Stimulated activated CD4-positive, alpha-beta T cell treated with anti-CD3 and anti-CD28 coated beads, Interleukin-2, amount 100 ng/mL, for 48 hours (primary cell): Measurements from ENCODE around the gene GNG3.
A peak's percentile ranks its signal among the peaks of the same experiment; 100 is the strongest.
"Not testable (repeated sequence)": the region's sequence is repeated elsewhere in the genome, so short reads cannot be mapped to it uniquely, and the experiment has no call there.

Source experiments
- DNase-seq, 2 donors: peaks; one replicate each; pipeline ENCODE4 v3.0.0-alpha.2; 2020

The GNG3 gene

DNA sequence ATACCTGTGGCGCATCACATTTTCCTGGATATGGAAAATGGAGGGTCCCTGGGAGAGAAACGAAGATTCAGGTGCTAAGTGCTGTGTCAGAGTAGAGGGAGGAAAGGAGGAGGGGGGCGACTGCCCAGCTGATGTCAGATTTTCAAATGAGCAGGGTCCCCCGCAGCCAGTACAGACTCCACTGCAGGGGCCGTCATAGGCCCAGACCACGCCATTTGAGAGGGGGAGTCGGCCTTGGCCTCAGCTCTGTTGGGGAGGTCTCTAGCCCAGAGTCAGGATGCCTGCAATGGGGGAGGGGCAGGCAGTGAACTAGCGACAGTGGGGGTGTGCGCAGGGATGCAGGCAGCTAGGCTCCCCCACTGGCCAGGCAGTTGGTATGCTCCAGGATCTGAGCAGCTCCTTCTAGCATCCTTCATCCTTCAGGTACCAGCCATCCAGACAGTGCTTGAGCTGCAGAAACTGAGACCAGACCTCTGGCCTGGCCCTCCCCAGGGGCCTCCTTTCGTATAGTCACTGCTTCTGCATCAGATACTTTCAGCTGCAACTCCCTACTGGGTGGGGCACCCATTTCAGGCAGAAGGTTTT is at the start of gene GNG3, which contains the start of gene BSCL2:
TSS of gene GNG3 (plus strand) at position 400 of the 585 bp plus-strand sequence. CDS start 620 bp downstream, outside the sequence.
TSS of gene BSCL2 (minus strand) at position 148 of the 585 bp plus-strand sequence. CDS start 229 bp downstream, outside the sequence.
- DNase-seq = no peak

DNA sequence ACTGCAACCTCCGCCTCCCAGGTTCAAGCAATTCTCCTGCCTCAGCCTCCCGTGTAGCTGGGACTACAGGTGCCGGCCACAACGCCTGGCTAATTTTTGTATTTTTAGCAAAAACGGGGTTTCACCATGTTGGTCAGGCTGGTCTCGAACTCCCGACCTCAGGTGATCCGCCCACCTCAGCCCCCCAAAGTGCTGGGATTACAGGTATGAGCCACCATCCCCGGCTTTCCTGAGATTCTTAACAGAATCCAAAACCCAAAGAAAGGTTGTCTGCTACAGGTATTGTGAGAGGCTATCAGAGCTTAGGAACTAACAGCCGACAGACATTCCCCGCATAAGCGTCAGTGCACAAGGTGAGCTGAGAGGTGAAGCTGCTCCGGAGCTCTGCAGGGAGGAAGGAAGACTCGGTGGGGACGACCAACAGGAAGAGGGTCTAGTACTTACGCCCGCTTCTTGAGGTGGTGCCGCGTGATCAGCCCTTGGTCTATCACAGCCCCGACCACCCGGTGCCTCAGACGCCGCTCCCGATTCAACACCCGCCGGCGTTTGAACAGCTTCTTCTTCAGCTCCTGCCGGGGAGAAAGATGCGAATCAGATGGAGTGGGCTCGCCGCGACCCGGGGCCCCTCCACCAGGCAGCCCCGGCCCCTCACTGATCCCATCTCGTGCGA is 42.9 kb upstream of the GNG3 start:
- DNase-seq = peak in 1 of 2 donors; percentile 48

DNA sequence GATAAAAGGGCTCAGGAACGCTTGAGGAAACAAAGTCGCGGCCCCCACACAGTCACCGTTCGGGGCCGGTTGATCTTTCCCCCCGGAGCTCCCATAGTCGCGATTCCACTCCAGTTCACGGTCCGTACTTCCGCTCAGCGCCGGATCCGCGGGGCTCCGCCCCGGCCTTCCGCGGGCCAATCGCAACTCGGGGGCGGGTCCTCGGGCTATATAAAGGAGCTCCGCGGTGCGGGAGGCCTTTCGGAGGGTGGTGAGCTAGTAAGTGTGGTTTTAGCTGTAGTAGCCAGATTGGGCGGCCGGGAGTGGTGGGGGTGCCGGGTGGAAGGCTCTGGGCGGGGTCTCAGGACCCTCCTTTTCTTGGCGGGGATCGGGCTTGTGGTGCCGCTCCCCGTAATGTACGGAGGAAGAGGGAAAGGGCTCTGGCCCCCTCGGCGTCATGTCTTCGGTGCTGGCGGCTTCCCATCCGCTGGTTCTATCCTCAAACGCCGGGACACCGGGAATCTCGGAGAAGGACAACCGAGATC is 42.3 kb upstream of the GNG3 start, which contains the start of the genes C11orf98 and CSKMT:
TSS of gene C11orf98 (minus strand) at position 136 of the 524 bp plus-strand sequence. CDS start at position 95, 41 bp downstream.
TSS of gene CSKMT (plus strand) at position 238 of the 524 bp plus-strand sequence. CDS start 568 bp downstream, outside the sequence.
- DNase-seq = peak; percentile 95 to 97

DNA sequence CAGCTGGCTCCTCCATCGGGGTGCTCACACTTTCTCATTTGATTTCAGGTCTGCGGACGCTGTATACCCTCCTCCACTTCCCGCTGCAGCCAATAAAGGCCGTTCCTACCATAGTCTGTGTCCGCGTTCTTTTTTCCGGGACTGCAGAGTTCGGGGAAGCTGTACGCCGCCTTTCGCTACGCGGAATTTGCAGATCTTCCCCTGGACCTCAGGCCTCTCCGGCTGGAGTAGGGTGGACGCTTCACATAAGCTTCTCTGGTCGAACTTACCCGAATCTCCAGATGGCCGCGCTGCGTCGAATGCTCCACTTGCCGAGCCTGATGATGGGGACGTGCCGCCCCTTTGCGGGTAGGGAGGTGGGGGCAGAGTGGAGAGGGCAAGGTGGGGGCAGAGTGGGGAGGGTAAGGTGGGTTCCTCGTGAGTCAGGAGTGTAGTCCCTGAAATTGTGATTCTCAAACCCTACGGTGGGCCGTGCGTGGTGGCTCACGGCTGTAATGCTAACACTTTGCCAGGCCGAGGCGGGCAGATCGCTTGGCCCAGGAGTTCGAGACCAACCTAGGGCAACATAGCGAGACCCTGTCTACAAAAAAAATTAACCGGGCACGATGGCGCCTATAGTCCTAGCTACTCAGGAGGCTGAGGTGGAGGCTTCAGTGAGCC is 41.7 kb upstream of the GNG3 start:
- DNase-seq = no peak

DNA sequence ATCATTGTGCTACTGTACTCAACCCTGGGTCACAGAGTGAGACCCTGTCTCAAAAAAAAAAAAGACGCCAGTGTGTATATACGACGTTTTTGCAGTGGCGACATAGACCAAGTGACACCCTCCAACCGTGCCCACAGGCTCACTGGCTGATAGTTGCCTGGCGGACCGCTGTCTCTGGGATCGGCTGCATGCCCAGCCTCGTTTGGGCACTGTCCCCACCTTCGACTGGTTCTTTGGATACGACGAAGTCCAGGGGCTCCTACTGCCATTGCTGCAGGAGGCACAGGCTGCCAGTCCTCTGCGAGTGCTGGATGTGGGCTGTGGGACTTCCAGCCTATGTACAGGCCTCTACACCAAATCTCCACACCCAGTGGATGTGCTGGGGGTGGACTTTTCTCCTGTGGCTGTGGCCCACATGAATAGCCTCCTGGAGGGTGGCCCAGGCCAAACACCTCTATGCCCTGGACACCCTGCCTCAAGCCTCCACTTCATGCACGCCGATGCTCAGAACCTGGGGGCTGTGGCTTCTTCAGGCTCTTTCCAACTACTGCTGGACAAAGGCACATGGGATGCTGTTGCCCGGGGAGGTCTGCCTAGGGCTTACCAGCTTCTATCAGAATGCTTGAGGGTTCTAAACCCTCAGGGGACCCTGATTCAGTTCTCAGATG is 41.1 kb upstream of the GNG3 start:
- no peak for DNase-seq

DNA sequence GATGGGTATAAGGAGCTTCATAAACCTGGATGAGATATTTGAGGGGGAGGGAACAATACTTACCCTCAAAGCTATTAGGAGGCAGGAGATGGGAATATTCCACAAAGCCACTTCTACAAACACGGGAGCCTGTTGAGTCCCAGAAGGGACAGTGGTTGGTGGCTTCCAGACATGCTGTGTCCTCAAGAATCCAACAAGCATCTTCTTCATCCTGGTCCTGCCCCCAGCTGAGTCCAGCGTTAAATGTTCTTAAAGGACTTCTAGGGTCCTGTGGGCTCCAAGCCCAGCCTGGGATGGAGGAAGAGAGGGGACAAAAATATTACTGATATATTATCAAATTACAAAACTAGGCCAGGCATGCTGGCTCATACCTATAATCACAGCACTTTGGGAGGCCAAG is 40.0 kb upstream of the GNG3 start:
- DNase-seq = no peak

DNA sequence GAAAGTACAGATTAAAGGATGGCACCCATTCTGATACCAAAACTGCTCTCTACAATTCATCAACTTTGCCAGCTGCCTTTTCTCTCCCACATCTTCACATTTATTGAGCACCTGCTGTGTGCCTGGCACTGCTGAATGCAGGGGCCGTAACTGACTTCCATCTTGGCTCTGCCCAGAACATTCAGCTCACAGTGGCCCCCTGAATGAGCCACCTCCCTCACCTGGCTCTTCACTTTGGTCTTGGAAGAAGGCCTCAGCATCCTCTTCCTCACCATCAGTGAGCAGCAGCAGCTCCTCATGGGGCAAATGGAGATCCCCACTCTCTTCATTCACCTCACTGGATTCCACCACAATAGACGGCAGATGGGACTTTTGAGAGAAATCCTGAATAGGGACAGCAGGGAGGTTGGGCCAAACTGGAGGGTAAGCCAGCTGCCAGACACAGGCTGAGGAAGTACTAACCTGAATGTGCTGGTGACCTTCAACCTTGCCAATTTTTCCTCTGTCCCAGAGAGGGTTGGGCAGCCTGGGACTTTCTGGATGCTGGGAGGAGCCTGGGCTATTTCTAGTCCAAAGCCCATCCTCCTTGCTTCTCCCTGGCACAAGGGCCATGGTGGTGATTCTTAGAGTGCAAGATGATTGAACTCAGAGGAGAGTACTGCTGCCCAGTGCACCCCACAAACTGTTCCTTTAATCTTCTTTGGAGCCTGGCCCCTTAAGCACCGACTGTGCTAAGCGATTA is 37.9 kb upstream of the GNG3 start:
- DNase-seq = no peak

DNA sequence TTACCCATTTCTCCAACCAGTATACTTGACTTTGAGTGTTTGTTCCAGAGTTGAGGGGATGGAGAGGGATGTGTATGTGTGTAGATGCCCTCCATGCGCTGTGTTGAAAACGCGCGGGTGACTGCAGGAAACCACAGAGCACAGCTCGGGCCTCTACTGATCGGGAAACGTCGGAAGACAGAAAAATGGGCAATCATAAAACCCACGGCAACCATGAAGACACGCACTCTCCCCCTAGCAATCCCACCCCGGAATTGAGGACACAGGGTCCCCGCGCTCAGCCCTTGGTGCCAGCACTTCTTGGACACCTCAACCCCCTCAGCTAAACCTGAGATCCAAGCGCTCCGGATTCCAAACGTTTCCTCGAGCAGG is 36.3 kb upstream of the GNG3 start:
- DNase-seq = no peak

DNA sequence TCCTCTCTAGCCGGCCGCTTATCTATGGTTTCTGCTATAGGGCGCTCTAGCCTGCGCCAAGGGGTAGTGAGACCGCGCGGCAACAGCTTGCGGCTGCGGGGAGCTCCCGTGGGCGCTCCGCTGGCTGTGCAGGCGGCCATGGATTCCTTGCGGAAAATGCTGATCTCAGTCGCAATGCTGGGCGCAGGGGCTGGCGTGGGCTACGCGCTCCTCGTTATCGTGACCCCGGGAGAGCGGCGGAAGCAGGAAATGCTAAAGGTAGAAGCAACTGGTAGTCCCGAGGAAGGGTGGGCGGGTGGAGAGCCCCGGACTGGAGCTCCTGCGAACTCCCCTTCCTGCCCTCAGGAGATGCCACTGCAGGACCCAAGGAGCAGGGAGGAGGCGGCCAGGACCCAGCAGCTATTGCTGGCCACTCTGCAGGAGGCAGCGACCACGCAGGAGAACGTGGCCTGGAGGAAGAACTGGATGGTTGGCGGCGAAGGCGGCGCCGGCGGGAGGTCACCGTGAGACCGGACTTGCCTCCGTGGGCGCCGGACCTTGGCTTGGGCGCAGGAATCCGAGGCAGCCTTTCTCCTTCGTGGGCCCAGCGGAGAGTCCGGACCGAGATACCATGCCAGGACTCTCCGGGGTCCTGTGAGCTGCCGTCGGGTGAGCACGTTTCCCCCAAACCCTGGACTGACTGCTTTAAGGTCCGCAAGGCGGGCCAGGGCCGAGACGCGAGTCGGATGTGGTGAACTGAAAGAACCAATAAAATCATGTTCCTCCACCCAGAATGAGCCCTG is 35.7 kb upstream of the GNG3 start, which contains the start of the genes LBHD1 and UQCC3:
TSS of gene LBHD1 (minus strand) at position 660 of the 782 bp plus-strand sequence. CDS start 2,236 bp downstream, outside the sequence.
TSS of gene UQCC3 (plus strand) at position 66 of the 782 bp plus-strand sequence. CDS start at position 139, 73 bp downstream.
- peak; percentile 74 to 80 for DNase-seq

DNA sequence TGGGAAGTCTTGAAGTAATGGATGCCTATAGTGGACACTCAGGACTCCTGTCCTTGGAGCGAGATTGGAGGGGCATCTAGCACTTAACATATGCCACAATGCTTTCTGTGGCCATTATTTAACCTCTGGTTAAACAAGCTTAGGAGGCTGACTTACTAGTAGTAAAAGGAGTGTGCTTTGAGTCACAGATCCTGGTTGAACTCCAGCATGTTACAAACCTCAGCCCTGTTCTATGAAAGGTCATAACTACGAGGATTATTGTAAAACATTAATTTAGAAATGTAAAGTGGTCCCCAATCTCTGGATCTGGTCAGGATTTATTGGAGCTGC is 34.3 kb upstream of the GNG3 start:
- DNase-seq = no peak

DNA sequence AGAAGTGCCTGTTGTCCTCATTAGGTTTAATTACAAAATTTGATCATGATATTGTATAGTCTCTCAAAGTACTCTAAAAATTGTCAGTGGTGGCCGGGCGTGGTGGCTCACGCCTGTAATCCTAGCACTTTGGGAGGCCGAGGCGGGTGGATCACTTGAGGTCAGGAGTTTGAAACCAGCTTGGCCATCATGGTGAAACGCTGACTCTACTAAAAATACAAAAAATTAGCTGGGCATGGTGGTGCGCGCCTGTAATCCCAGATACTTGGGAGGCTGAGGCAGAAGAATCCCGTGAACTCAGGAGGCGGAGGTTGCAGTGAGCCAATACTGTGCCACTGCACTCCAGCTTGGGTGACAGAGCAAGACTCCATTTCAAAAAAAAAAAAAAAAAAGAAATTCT is 32.1 kb upstream of the GNG3 start:
- DNase-seq = not testable (repeated sequence)

DNA sequence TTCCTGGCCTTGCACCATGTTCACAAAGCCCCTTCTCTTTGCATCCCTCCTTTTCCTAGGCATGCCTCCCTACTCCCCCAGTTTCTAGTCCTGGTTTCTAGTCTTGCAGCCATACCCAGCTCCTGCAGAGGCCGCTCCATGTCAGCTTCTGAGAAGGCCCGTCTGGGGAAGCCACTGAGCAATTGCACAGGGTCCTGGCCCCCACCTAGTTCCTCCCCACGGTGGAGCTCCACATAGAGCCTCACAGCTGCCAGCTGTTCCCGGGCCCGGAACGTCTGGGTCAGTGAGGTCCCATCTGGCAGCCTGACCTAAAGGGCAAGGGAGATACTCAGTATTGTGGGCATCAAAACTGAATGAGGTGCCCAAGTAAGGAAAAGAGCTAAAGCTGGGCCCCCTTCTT is 30.8 kb upstream of the GNG3 start:
- no peak for DNase-seq

DNA sequence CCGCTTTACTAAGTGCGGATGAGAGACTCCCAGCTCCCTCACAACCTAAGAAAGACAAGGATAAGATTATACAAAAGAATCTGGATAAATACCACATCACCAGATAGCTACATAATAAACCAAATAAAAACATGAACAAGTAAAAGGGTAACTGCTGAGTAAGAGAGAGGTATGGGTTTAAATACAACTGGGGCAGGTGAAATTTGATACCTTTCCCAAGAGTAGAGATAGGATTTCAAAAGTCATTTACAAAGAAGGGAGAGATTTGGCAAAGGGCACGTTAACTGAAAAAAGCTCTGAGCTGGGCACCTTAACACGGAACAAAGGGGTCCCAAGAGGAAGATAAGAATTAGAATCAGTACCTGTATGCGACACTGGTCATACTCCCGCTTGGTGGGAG is 30.3 kb upstream of the GNG3 start:
- DNase-seq = no peak

DNA sequence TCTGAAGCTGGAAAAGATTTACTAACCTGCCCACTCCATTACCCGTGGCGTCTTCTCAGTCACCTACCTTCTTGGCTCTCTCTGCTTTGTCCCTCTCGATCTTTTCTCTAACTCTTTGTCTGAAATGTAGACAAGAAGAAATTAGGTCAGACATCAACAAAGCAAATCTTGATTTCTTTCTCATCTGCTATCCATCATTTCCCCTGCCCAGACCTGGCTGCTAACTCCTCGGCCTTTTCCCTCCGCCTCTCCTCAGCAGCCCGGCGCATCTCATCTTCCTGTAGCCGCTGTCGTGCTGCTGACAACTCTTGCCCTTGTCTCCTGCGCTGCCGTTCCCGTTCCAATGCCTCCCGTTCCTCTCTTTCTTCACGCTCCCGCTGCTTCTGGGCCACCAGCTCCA is 29.8 kb upstream of the GNG3 start:
- DNase-seq = no peak

DNA sequence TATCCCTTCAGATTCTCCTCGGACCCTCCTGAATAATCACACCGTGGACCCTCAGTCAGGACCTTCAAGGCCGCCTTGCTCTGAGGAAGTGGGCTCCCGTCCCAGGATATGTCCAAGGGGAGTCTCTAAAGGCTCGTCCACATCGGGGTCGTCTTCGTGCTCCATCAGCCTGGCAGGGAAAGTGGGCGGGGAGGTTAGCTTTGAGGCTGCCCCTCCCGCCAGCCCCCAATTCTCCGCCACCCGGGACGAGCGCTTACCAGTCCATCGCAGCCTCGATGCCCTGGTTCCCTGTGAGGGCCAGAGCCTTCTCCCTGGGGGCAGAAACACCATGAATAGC is 29.1 kb upstream of the GNG3 start:
- DNase-seq = no peak

DNA sequence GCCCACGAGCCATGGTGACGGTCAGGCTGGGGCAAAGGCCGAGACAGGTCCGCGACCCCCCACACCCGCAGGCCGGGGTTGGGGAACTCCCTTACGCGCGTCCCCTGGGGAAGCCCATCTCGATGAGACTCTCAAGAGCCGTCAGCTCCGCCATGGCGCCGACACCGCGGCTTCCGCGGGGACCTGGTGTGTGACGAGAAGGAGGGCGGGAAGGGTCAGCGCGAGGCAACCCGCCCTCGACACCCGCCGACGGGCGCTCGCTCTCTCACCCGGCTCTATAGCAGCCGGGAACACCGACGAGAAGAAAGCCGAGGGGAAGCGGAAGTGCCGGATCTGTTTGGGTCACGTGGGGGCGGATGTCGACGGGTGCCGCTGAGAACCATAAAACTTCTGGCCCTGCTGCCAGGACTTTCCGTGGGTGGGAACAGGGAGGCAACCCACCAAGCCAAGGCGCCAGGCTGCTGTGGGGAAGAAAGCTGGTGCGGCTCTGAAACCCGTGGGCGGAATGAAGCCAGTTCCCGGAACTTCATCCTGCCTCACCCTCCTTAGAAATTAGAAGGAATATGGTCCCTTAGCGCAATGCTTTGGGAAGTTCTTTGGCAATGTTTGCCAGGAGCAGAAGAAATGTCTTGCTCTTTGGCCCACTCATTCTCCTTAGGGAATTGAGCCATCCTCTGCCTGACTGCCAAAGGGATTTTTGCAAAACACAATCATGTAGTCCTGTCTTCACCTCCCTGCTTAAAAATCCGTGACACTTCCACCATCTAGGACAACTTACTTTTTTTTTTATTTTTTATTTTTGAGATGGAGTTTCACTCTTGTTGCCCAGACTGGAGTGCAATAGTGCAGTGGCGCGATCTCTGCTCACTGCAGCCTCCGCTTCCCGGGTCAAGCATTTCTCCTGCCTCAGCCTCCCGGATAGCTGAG is 28.4 kb upstream of the GNG3 start, which contains the start of gene UBXN1:
TSS of gene UBXN1 (minus strand) at position 304 of the 927 bp plus-strand sequence. CDS start at position 154, 150 bp downstream.
- DNase-seq = peak; percentile 80 to 82

DNA sequence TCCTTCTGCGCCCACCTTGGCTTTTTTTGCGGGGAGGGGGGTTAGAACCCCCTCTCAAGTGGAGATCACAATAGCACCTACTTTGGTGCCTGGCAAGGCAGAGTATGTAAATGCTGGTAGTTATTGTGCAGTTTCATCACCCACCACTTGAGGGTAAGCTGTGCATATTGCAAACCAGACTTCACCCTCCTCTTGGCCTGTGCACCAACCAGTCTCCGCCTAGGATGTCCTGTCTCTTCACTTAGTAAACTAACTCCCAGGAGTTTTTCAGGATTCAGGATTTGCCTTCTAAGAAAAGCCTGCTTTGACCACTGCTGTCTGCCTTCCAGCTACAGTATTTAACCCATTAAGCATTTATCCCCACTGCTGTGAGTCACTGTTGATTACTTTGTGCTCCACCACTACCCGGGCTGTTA is 26.6 kb upstream of the GNG3 start:
- peak in 1 of 2 donors; percentile 25 for DNase-seq

DNA sequence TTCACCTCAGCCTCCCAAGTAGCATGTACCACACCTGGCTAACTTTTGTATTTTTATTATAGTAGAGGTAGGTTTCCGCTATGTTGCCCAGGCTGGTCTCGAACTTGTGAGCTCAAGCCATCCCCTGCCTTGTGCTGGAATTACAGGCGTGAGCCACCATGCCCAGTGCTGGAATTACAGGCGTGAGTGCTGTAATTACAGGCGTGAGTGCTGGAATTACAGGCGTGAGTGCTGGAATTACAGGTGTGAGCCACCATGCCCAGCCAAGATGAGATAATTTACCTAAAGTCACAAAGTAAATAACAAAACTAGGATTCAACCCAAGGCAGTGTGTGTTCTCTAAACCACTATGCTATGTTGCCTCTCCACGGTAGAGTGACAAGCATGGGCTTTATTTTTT is 25.0 kb upstream of the GNG3 start:
- no peak for DNase-seq

DNA sequence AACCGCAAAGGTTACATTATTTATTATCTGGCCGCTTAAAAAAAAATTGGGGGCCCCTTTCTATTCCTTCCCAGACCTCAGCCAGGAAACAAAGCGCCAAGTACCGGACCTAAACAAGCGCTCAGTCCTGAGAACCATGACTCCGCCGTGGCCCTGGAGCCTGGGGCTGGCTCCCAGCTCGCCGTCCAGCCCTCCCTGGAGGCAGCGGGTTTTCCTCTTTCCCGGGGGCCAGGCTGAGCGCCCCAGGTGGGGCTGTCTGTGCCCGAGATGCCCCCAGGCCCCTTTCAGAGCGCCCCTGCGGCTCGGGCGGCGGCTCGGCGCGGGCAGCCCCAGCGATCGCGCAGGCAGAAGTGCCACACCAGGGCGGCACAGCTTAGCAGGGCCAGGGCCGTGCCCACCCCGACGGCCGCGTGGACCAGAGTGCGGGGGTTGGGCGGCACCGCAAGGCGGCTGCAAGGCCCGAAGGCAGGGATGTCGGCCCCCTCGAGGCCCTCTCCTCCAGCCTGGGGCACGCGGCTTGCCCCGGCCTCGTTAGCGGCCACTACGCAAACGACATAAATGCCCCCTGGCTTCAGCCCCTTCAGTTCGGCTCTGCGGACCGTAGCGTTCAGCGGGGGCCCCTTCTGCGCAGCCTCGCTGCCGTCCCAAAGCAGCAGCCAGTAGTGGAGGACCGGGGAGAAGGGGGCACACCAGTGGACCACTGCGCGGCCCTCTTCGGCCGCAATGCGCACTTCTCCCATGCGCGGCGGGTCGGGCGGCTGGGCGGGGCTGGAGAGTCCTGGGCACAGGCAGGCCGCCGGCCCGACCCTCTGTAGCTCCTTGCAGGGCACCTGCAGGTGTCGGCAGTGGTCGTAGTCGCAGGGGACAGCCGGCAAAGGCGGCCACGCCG is 19.7 kb upstream of the GNG3 start:
- DNase-seq = no peak
